Measurements from ENCODE around the gene NACC2.

DNA sequence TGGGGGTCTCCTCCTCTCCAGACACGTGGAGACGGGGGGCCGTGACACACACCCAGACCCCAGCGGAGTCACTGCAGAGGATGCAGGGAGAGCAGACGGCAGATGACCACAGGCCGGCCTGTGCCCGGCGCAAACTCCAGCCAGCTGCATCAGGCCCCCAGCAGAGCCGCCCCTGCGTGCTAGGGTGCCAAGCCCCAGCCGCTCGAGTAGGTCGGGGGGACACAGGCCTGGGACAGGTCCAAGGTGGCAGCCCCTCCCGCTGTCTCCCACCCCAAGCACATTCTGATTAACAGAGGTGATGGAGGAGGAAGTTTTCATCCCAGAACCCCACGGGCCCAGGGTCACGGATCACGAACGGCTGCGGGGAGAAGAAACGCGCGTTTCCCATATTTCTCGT lies 14.4 kb downstream of the NACC2 start:
- TF ChIP-seq, protein P1, sequence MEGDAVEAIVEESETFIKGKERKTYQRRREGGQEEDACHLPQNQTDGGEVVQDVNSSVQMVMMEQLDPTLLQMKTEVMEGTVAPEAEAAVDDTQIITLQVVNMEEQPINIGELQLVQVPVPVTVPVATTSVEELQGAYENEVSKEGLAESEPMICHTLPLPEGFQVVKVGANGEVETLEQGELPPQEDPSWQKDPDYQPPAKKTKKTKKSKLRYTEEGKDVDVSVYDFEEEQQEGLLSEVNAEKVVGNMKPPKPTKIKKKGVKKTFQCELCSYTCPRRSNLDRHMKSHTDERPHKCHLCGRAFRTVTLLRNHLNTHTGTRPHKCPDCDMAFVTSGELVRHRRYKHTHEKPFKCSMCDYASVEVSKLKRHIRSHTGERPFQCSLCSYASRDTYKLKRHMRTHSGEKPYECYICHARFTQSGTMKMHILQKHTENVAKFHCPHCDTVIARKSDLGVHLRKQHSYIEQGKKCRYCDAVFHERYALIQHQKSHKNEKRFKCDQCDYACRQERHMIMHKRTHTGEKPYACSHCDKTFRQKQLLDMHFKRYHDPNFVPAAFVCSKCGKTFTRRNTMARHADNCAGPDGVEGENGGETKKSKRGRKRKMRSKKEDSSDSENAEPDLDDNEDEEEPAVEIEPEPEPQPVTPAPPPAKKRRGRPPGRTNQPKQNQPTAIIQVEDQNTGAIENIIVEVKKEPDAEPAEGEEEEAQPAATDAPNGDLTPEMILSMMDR (IDR thresholded peaks at IDR 0.05; ENCODE audit: low read length): no peak
- TF ChIP-seq EZH2 (optimal IDR thresholded peaks at IDR 0.05; ENCODE audit: low read depth, low read length): no peak
- TF ChIP-seq EZH2phosphoT487 (IDR thresholded peaks at IDR 0.05; ENCODE audit: low read length): no peak

Measured in MM.1S (cell line).